Measurements from ENCODE around the gene KNOP1.

Gene KNOP1

DNA sequence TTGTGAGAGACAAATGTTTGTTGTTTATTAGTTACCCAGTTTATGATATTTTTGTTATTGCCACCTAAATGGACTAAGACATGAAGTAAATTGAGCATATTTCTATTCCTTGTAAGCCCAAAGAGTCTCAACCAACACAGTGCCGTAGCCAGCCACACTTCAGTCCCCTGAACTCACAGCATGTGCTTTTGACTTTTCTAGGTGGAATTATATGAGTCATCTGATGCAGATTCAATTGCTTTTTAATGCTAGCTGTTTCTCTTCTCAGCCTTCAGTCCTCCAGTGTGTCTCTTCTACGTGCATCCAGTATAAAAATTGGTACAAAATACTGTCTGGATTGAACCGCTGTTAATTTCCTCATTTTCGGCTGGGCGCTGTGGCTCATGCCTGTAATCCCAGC, 39.0 kb upstream of the KNOP1 start:
- TF ChIP-seq, protein P1, sequence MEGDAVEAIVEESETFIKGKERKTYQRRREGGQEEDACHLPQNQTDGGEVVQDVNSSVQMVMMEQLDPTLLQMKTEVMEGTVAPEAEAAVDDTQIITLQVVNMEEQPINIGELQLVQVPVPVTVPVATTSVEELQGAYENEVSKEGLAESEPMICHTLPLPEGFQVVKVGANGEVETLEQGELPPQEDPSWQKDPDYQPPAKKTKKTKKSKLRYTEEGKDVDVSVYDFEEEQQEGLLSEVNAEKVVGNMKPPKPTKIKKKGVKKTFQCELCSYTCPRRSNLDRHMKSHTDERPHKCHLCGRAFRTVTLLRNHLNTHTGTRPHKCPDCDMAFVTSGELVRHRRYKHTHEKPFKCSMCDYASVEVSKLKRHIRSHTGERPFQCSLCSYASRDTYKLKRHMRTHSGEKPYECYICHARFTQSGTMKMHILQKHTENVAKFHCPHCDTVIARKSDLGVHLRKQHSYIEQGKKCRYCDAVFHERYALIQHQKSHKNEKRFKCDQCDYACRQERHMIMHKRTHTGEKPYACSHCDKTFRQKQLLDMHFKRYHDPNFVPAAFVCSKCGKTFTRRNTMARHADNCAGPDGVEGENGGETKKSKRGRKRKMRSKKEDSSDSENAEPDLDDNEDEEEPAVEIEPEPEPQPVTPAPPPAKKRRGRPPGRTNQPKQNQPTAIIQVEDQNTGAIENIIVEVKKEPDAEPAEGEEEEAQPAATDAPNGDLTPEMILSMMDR (IDR thresholded peaks at IDR 0.05; ENCODE audit: borderline replicate concordance, extremely low read depth, low read length, poor library complexity, severe bottlenecking), result no peak
- TF ChIP-seq EZH2 (IDR thresholded peaks at IDR 0.05; ENCODE audit: borderline replicate concordance, low read depth, low read length, severe bottlenecking), result no peak
- Histone ChIP-seq H3K4me2 (ENCODE audit: insufficient read depth, low read length) (no peak overlapping the region), H3K9ac (ENCODE audit: low read depth, low read length) (no peak overlapping the region), H3K27ac (ENCODE audit: low read length) (no peak overlapping the region), H3K79me2 (ENCODE audit: insufficient read depth, low read length) (no peaks in the 10 kb centered on the region), H2AFZ (ENCODE audit: low read depth, low read length) (no peak overlapping the region), H3K27me3 (ENCODE audit: insufficient read depth, low read length, poor library complexity) (no peaks in the 10 kb centered on the region), H3K4me3 (ENCODE audit: low read depth in 1 of 2, low read length in 2 of 2) (no peak overlapping the region), H3K4me1 (ENCODE audit: insufficient read depth, low read length) (no peaks in the 10 kb centered on the region), H4K20me1 (ENCODE audit: insufficient read depth, low read length) (no peaks in the 10 kb centered on the region), H3K36me3 (ENCODE audit: insufficient read depth, low read length) (no peaks in the 10 kb centered on the region), H3K9me3 (ENCODE audit: insufficient read depth, low read length, severe bottlenecking) (no peaks in the 10 kb centered on the region)
- ATAC-seq (ENCODE audit: insufficient read depth, low read depth), result no peak
- DNase-seq, result no peak

DNA sequence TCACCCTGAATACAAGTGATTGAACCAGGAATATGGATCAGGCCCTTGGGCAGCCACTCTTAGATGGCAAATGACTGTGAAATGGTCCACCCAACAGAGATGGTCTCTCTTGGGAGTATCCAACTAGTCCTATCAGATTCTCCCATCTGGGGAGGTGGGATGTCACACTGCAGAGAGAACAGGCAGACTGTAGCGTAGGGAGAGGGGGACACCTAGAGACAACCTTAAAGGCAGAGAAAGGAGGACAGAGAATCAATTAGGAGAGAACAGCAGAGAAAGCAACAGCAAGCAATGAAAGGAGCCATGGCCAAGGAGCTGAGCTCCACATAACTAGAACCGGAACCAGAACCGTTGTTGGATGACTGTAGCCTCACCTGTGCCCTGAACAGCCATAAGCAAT, 37.2 kb upstream of the KNOP1 start:
- H4K20me1 ChIP-seq (ENCODE audit: insufficient read depth, low read length), result no peaks in the 10 kb centered on the region
- H3K36me3 ChIP-seq (ENCODE audit: insufficient read depth, low read length), result no peaks in the 10 kb centered on the region
- H3K9me3 ChIP-seq (ENCODE audit: insufficient read depth, low read length, severe bottlenecking), result no peaks in the 10 kb centered on the region
- no peak overlapping the region for H3K9ac ChIP-seq (ENCODE audit: low read depth, low read length)
- no peak for ATAC-seq (ENCODE audit: insufficient read depth, low read depth)
- H3K4me1 ChIP-seq (ENCODE audit: insufficient read depth, low read length), result no peaks in the 10 kb centered on the region
- no peak for DNase-seq
- H3K27ac ChIP-seq (ENCODE audit: low read length), result no peak overlapping the region
- TF ChIP-seq EZH2 (IDR thresholded peaks at IDR 0.05; ENCODE audit: borderline replicate concordance, low read depth, low read length, severe bottlenecking), result no peak
- TF ChIP-seq, protein P1 (IDR thresholded peaks at IDR 0.05; ENCODE audit: borderline replicate concordance, extremely low read depth, low read length, poor library complexity, severe bottlenecking), result no peak
- no peaks in the 10 kb centered on the region for H3K79me2 ChIP-seq (ENCODE audit: insufficient read depth, low read length)
- no peaks in the 10 kb centered on the region for H3K27me3 ChIP-seq (ENCODE audit: insufficient read depth, low read length, poor library complexity)
- H3K4me2 ChIP-seq (ENCODE audit: insufficient read depth, low read length), result no peak overlapping the region
- H2AFZ ChIP-seq (ENCODE audit: low read depth, low read length), result no peak overlapping the region
- no peak overlapping the region for H3K4me3 ChIP-seq (ENCODE audit: low read depth in 1 of 2, low read length in 2 of 2)

DNA sequence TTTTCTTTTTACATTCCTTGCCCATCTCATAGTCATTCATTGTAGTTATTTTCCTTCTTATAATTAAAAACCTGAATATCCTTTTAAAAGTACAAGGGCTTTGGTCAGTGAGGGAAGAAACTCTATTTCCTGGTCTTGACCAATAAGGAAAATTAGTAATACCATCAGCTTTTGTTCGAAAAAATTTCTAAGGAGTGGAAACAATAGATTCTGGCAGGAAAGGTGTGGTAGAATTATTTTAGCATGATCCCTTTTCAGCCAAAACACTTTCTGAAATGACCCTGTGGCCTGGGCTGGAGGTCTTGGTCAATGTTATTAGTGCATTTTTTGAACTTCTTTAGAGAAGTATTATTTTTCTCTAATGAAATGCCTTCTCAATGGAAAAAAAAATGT, 36.6 kb upstream of the KNOP1 start:
- Histone ChIP-seq H4K20me1 (ENCODE audit: insufficient read depth, low read length) (no peaks in the 10 kb centered on the region), H3K4me2 (ENCODE audit: insufficient read depth, low read length) (no peak overlapping the region), H2AFZ (ENCODE audit: low read depth, low read length) (no peak overlapping the region), H3K4me3 (ENCODE audit: low read depth in 1 of 2, low read length in 2 of 2) (no peak overlapping the region), H3K4me1 (ENCODE audit: insufficient read depth, low read length) (no peaks in the 10 kb centered on the region), H3K79me2 (ENCODE audit: insufficient read depth, low read length) (no peaks in the 10 kb centered on the region), H3K9ac (ENCODE audit: low read depth, low read length) (no peak overlapping the region), H3K27ac (ENCODE audit: low read length) (no peak overlapping the region), H3K27me3 (ENCODE audit: insufficient read depth, low read length, poor library complexity) (no peaks in the 10 kb centered on the region), H3K36me3 (ENCODE audit: insufficient read depth, low read length) (no peaks in the 10 kb centered on the region), H3K9me3 (ENCODE audit: insufficient read depth, low read length, severe bottlenecking) (no peaks in the 10 kb centered on the region)
- ATAC-seq (ENCODE audit: insufficient read depth, low read depth) (no peak), DNase-seq (no peak)
- TF ChIP-seq EZH2 (IDR thresholded peaks at IDR 0.05; ENCODE audit: borderline replicate concordance, low read depth, low read length, severe bottlenecking), result no peak
- TF ChIP-seq, protein P1 (IDR thresholded peaks at IDR 0.05; ENCODE audit: borderline replicate concordance, extremely low read depth, low read length, poor library complexity, severe bottlenecking), result no peak

All from DND-41 (cell line).